Inflammatory macrophage (primary cell): Measurements from ENCODE around the gene MSRB3.

Source experiments
- DNase-seq, 2 donors: peaks; one replicate each; pipeline ENCODE4 v3.0.0-alpha.2; 2020 to 2022

MSRB3 gene

DNA sequence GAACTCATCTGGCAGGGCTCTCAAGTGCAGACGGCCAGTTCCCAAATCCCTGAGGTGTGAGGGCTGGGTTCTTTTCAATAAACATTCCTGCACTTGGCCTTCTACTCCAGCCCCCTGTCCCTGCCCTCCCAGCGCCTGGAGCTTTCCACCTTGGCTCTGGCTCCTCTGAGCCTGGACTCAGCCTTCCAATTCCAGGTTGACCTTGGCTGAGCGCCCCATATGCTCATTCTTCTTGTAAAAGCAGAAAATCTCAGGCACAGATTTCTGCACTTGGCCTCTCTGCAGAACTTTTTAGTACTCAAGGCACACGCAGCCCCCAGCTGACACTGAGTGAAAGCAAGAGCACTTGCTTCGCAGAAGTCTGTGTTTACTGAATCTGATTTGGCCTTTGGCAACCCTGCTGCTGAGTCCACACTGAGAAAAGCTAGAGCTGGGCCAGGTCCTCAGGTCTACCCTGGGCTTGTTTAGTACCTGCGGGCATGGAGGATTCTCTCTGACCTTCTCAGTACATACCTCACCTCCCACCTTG is 222.7 kb downstream of the MSRB3 start:
- DNase-seq: no peak

DNA sequence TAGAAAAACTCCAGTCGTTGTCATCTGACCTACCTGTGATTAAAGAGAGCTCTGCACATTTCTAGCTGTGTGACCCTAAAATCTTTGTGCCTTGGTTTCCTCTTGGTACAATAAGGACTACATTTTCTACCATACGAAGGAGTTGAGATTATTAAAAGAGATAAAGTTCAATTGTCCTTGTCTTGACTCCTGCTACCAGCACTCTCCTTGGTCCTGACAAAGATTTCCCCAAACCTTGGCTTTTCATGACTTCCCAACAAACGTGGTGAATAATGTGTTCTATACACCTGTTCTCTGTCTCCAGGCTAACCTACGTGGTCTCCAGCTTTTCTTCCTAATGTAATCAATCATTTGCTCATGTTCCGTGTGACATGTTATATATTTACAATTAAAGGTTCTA is 223.5 kb downstream of the MSRB3 start:
- DNase-seq: no peak

DNA sequence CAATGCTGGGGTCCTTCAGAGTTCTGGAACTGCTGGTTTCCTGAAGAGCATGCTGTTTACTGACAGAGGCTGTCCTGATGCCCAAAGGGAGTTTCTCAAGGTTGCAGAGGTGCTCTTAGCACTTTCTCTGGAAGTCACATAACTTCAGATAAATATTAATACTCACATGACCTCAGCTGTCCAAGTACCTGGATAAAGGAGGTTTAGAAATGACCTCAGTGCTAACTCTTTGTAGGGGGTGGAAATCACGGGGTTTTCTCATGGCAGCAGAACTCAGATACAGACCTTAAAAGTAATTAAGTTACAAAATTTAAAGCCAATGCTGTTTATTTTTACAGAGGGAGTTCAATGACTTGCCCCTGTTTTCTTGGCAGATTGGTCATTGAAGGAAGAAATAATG is 225.9 kb downstream of the MSRB3 start:
- no peak for DNase-seq

DNA sequence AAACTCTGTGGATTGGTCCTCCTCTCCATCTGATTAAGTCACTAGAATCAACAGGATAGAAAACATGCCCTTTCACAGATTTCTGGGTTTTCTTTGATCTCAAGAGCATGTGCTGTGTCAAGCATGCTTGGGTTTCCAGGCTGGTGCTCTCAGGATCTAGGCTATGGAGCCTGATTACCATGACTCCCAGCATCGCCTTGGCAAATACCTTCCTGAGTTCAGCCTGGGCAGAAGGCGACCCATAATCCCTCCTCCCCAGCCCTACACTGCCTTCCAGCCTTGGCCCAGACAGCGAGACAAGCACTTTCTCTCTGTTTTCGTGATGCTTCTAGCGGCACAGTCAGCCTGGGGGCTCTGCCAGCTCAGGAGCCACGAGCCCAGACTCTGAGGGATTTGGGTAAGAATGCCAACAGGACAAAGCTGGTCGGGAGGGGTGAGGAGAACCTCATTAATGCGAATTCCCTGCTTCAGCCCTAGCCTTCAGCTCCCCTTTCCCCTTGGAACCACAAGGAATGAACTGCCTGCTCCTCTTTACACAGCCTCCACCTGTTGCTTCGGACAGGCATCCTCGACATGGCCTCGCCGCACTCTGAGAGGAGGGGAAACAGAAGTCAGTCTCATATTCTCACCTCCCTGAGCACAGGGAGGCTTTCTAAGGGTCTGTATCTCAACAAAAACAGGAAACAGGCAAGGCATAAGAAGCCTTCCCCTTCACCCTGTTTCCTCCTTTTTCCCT is 227.1 kb downstream of the MSRB3 start:
- no peak for DNase-seq

DNA sequence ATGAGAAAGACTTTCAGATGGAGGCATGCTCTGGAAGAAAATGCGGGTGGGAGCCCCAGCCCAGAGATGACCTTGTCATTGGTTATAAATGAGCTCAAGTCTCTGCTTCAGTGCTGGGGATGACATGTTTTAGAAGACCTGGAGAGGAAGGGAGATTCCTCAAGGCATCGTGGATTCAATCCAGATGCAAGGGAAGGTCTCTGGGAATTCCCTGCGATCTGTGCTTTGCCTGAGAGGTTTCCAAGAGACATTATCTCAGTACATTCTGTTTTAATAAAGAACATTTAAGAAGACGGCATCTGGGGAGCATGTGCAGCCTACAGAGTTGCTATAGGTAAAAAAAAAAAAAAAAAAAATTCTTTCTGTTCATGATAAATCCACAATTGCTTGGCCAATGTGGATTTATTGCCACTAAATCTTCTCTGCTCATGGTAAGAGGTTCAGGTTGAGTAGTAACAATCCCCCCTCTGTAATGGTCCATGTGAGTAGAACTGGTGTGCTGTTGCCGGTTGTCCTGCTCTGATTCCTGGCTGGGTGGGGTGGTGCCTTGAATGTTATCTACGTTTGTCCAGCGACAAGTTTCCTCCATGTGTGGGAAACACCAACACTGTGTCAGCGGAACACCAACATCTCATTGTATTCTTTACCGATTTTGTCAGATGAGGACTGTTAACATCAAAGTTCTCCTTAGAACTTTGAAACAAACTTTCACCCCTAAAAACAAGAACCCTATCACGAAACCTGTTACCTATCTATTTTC is 230.0 kb downstream of the MSRB3 start:
- DNase-seq: no peak

DNA sequence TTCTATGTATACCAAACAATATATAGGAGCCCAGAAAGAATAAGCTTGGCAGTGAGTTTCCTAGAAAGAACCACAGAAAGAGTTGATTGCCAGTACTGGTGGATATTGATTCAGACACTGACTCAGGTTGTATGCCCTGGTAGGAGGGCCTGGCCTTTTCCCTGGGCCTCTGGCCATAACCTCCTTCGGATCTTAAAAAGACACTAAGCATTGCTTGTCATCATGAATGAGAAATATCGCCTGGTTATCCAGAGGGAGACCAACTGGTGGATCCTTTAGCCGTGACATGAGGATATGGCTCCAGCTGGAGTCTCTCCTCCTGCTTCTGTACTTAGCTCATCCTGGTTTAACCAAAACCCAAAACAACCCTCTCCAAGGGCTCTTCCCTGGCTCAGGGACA is 231.5 kb downstream of the MSRB3 start:
- DNase-seq: no peak

DNA sequence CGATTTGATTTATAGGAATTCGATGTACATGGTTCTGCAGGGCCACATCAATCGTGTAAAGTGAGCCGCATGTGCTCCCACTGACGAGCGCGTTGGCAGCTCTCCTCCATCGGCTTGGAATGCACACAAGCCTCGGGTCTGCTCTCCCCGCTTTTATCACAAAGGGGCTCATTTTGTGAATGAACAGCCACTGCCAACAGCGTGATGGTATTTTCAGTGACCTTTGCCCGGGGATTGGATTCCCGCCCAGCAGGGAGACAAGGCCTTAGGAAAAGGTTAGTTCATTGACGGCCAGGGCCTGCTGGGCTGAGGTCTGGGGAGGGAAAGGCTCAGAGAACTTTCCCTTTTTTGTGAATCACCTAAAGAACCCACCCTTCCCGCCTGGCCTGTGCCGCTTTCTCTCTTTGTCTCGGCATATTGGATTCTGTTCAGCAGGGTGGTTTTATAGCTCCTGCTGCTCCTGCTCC is 232.1 kb downstream of the MSRB3 start:
- DNase-seq: no peak

DNA sequence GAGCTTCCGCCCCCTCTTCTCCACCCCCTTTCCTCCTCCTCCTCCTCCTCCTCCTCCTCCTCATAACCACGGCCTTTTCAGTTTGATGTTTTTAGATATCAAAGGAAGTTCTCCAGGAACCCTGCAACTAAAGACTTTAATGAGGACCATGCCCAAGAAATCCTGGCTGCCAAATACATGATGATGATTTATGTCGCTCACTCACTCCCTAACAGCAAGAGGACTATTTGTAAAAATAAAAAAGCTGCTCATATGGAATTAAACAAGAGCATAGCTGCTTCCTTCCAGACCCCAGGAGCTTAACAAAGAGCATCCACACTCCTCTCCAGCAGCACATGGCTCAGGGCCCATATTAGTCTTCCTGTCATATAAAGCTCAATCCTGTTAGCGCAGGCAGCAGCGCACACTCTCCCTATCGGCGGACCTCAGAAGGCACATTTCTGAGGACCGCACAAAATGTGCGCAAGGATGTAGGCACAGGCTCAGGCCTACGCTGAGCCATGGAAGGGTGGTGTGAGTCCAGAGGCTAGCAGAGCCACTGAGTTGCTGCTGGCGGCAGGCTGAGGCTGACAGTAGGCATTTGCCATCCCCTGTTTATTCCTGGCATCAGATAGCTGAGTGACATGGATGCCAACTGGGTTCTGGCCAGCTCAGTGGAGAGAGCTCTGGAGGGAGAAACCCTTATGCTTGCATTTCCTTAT is 232.8 kb downstream of the MSRB3 start:
- no peak for DNase-seq

DNA sequence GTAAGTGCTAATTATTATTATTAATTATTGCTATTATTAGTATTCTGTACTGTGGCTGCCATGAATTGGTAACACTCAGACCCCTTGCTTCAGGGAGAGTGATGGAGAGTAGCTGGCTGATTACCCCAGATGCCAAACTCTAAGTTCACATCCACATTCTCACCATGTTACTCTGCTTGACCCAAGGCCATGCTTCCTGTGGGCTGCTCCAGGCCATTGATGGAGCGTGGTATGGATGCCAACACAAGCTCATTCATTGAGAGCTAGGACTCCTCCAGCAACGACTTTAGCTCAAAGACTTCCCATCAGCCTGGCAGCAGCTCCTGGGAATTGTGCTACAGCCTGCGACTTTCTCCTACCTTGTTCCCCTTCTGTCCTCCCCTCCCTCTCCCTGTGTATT is 233.4 kb downstream of the MSRB3 start:
- DNase-seq: no peak
